Measurements from ENCODE around the gene ADSL.

DNA sequence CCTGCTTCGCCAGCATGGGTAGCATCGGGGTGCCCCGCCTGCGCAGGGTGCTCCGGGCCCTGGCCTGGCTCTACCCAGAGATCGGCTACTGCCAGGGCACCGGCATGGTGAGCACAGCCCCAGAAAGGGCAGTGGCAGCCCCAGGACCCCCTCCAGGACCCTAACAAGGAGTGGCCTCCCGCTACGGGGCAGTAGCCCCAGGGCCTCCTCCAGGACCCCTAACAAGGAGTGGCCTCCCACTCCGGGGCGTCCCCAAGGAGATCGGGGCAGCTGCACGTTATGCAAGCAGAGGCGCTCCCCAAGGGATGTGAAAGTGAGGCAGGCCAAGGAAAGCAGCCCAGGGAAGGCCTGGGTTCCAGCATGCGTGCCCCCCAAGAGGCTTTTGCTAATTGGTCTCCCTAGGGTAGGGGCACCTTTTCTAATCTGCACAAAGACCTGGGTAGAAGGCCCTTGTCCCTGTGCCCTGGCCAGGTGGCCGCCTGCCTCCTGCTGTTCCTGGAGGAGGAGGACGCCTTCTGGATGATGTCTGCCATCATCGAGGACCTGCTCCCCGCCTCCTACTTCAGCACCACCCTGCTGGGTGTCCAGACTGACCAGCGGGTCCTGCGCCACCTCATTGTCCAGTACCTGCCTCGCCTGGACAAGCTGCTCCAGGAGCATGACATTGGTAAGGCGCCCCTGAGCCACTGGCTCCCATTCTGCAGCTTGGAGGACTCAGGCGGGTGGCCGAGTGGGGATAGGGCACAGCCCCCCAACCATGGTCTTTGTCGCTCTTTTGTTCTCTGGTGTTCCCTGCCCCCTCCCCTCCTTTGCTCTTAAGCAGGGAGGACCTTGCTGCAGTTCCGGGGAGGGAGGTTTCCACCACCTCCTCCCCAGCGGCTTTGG is 59.1 kb downstream of the ADSL start:
- TF ChIP-seq, protein P1, sequence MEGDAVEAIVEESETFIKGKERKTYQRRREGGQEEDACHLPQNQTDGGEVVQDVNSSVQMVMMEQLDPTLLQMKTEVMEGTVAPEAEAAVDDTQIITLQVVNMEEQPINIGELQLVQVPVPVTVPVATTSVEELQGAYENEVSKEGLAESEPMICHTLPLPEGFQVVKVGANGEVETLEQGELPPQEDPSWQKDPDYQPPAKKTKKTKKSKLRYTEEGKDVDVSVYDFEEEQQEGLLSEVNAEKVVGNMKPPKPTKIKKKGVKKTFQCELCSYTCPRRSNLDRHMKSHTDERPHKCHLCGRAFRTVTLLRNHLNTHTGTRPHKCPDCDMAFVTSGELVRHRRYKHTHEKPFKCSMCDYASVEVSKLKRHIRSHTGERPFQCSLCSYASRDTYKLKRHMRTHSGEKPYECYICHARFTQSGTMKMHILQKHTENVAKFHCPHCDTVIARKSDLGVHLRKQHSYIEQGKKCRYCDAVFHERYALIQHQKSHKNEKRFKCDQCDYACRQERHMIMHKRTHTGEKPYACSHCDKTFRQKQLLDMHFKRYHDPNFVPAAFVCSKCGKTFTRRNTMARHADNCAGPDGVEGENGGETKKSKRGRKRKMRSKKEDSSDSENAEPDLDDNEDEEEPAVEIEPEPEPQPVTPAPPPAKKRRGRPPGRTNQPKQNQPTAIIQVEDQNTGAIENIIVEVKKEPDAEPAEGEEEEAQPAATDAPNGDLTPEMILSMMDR (IDR thresholded peaks at IDR 0.05; ENCODE audit: borderline replicate concordance, extremely low read depth, low read length, poor library complexity, severe bottlenecking) = no peak
- no peak for TF ChIP-seq EZH2 (IDR thresholded peaks at IDR 0.05; ENCODE audit: borderline replicate concordance, low read depth, low read length, severe bottlenecking)

Measured in DND-41 (cell line).